HCT116 (cell line): ENCODE measurements around the gene PRR36. TPM values are rescaled to one million over a fixed set of nuclear protein-coding genes. Genes with fewer than 3 reads are reported as not detected.

Experiments used
- ATAC-seq: fragments of 200-7000 bp; cut with Tn5 transposase; 2 replicates; pipeline ENCODE4 v1.9.1; 2020; ENCODE audit warnings: mild to moderate bottlenecking, moderate library complexity
- BruUV-seq: library from RNA; stranded (reverse); fragments of 400-500 nt; replicated peaks from 2 replicates; lab custom pipeline; 2021; lab: Mats Ljungman, UMichigan
- CTCF ChIA-PET: fragments of 300-600 bp; sonication (Branson Sonifier 250); formaldehyde crosslinking; loops from one replicate; lab custom pipeline; 2021; ENCODE audit warnings: antibody characterized with exemption; lab: Charles Lee
- POLR2A ChIA-PET: fragments of 300-600, 350-600 bp; sonication (Branson Sonifier 250); formaldehyde crosslinking; loops from one replicate; lab custom pipeline; 2021; ENCODE audit warnings: antibody characterized with exemption; lab: Charles Lee
- RAD21 ChIA-PET, 2 experiments: fragments of 300-600 bp; sonication (Branson Sonifier 250); formaldehyde crosslinking; loops; one replicate each; lab custom pipeline; 2023; ENCODE audit warnings: low total read pairs in 2 of 2; ENCODE audit not compliant: uncharacterized antibody in 2 of 2, unreplicated experiment in 2 of 2, low non-redundant PET in 1 of 2; lab: Charles Lee
- DNase-seq: peaks from one replicate; pipeline ENCODE4 v3.0.0-alpha.2; 2010; ENCODE audit warnings: low read depth, low spot score
- H2AFZ ChIP-seq: fragments of 200-600 bp; shearing (Covaris generic), sonication (generic); 2 replicates; pipeline ENCODE4 v1.6.1; 2017; ENCODE audit warnings: low read depth, mixed run types, mixed read lengths, antibody characterized with exemption, low read length; ENCODE audit not compliant: poor library complexity, severe bottlenecking
- H3K27ac ChIP-seq: 2 replicates; pipeline ENCODE4 v1.5.1; 2012; ENCODE audit warnings: low read depth, low read length
- H3K27me3 ChIP-seq: fragments of 200-600 bp; sonication (generic); 2 replicates; pipeline ENCODE4 v1.6.1; 2016; ENCODE audit warnings: mixed run types, low read length, mixed read lengths; ENCODE audit not compliant: insufficient read depth
- H3K36me3 ChIP-seq, 2 experiments: fragments of 200-500 bp in 1 of 2; fragments of 200-600 bp in 1 of 2; sonication (Bioruptor generic) in 1 of 2; sonication (generic) in 1 of 2; 2 replicates each; pipeline versions ENCODE4 v1.5.1 to v1.6.1; 2014 to 2016; ENCODE audit warnings: low read length in 2 of 2, inconsistent platforms in 1 of 2, mixed read lengths in 1 of 2, mixed run types in 1 of 2; ENCODE audit not compliant: insufficient read depth in 2 of 2, control insufficient read depth in 1 of 2
- H3K4me1 ChIP-seq, 2 experiments: fragments of 200-600 bp in 1 of 2; sonication (generic) in 1 of 2; 2 replicates each; pipeline versions ENCODE4 v1.5.1 to v1.6.1; 2012 to 2017; ENCODE audit warnings: low read length in 2 of 2, inconsistent platforms in 1 of 2, mild to moderate bottlenecking in 1 of 2, mixed read lengths in 1 of 2, mixed run types in 1 of 2, moderate library complexity in 1 of 2; ENCODE audit not compliant: insufficient read depth in 2 of 2, control insufficient read depth in 1 of 2
- H3K4me2 ChIP-seq: fragments of 200-600 bp; sonication (generic); 2 replicates; pipeline ENCODE4 v1.6.1; 2017; ENCODE audit warnings: mixed run types, low read length, mixed read lengths
- H3K4me3 ChIP-seq, 2 experiments: fragments of 200-600 bp in 1 of 2; sonication (generic) in 1 of 2; replicated peaks in 1 of 2; 2 replicates each; pipeline ENCODE4 v1.5.1; 2011 to 2016; ENCODE audit warnings: low read length in 2 of 2, control low read depth in 1 of 2, low read depth in 1 of 2, mild to moderate bottlenecking in 1 of 2, mixed read lengths in 1 of 2, mixed run types in 1 of 2
- H3K79me2 ChIP-seq: fragments of 200-600 bp; sonication (generic); 2 replicates; pipeline ENCODE4 v1.6.1; 2017; ENCODE audit warnings: mild to moderate bottlenecking, mixed run types, low read length, moderate library complexity, mixed read lengths; ENCODE audit not compliant: insufficient read depth
- H3K9ac ChIP-seq: fragments of 200-600 bp; sonication (generic); 2 replicates; pipeline ENCODE4 v1.6.1; 2016; ENCODE audit warnings: low read length, mixed read lengths
- H3K9me2 ChIP-seq: fragments of 200-600 bp; sonication (generic), shearing (Covaris generic); 2 replicates; pipeline ENCODE4 v1.6.1; 2017; ENCODE audit warnings: mixed run types, mild to moderate bottlenecking, moderate library complexity; ENCODE audit not compliant: insufficient read depth
- H3K9me3 ChIP-seq, 2 experiments: fragments of 200-500 bp in 1 of 2; fragments of 200-600 bp in 1 of 2; sonication (Bioruptor generic) in 1 of 2; sonication (generic) in 1 of 2; 2 replicates each; pipeline ENCODE4 v1.6.1; 2014 to 2017; ENCODE audit warnings: low read length in 2 of 2, mixed read lengths in 2 of 2, inconsistent platforms in 1 of 2, low read depth in 1 of 2, mild to moderate bottlenecking in 1 of 2, mixed run types in 1 of 2, moderate library complexity in 1 of 2; ENCODE audit not compliant: control insufficient read depth in 1 of 2, insufficient read depth in 1 of 2
- H4K20me1 ChIP-seq: fragments of 200-600 bp; sonication (generic), shearing (Covaris generic); 2 replicates; pipeline ENCODE4 v1.6.1; 2017; ENCODE audit warnings: mixed run types, mild to moderate bottlenecking, moderate library complexity; ENCODE audit not compliant: insufficient read depth
- CBX3 ChIP-seq: IDR thresholded peaks from 2 replicates; pipeline ENCODE4 v1.6.1; 2012; ENCODE audit warnings: low read depth
- CEBPB ChIP-seq: IDR thresholded peaks from 2 replicates; pipeline ENCODE4 v1.6.1; 2012; ENCODE audit warnings: low read depth
- EGR1 ChIP-seq: IDR thresholded peaks from 2 replicates; pipeline ENCODE4 v1.6.1; 2012; ENCODE audit warnings: low read depth
- ELF1 ChIP-seq: IDR thresholded peaks from 2 replicates; pipeline ENCODE4 v1.6.1; 2012; ENCODE audit warnings: low read depth, borderline replicate concordance
- EZH2 ChIP-seq: fragments of 200-600 bp; sonication (generic); IDR thresholded peaks from 2 replicates; pipeline ENCODE4 v1.6.1; 2017; ENCODE audit warnings: antibody characterized with exemption, mixed run types
- FOSL1 ChIP-seq: IDR thresholded peaks from 2 replicates; pipeline ENCODE4 v1.6.1; 2012; ENCODE audit warnings: low read depth
- JUND ChIP-seq: IDR thresholded peaks from 2 replicates; pipeline ENCODE4 v1.6.1; 2012
- MAX ChIP-seq: IDR thresholded peaks from 2 replicates; pipeline ENCODE4 v1.6.1; 2012
- POLR2A ChIP-seq: IDR thresholded peaks from 2 replicates; pipeline ENCODE4 v1.7.0; 2011; ENCODE audit warnings: borderline replicate concordance; ENCODE audit not compliant: insufficient read depth, insufficient read length; ENCODE audit errors: extremely low read depth
- POLR2AphosphoS5 ChIP-seq: IDR thresholded peaks from 2 replicates; pipeline ENCODE4 v1.6.1; 2011; ENCODE audit warnings: mild to moderate bottlenecking, low read depth, low read length, moderate library complexity
- RAD21 ChIP-seq: IDR thresholded peaks from 2 replicates; pipeline ENCODE4 v1.6.1; 2012; ENCODE audit warnings: low read depth, mild to moderate bottlenecking
- SIN3A ChIP-seq: IDR thresholded peaks from 2 replicates; pipeline ENCODE4 v1.6.1; 2012; ENCODE audit warnings: low read depth
- SP1 ChIP-seq: IDR thresholded peaks from 2 replicates; pipeline ENCODE4 v1.6.1; 2012; ENCODE audit warnings: low read depth
- TCF7L2 ChIP-seq: IDR thresholded peaks from 2 replicates; pipeline ENCODE4 v1.7.0; 2011; ENCODE audit warnings: borderline replicate concordance, inconsistent platforms; ENCODE audit not compliant: insufficient read depth, insufficient read length; ENCODE audit errors: extremely low read depth
- YY1 ChIP-seq: IDR thresholded peaks from 2 replicates; pipeline ENCODE4 v1.6.1; 2011; ENCODE audit warnings: low read length, low read depth, moderate library complexity, mild to moderate bottlenecking; ENCODE audit not compliant: insufficient replicate concordance; ENCODE audit errors: extremely low read depth
- ZNF274 ChIP-seq: fragments of 200-500 bp; sonication (Bioruptor generic); IDR thresholded peaks from 2 replicates; pipeline ENCODE4 v1.6.1; 2014; ENCODE audit warnings: mild to moderate bottlenecking, low read depth, low read length, inconsistent platforms
- intact Hi-C: fragments of 100-400 bp; cut with micrococcal nuclease; formaldehyde crosslinking; loops from 2 replicates; pipeline ENCODE4 v1.10.0; 2022
- total RNA-seq: library from RNA; stranded (reverse); gene quantifications from one replicate; pipeline ENCODE4 v1.2.1, GENCODE V29; 2021; ENCODE audit not compliant: unreplicated experiment
- TF ChIP-seq, protein P1 (sequence below), 3 experiments: fragments of 200-600 bp in 1 of 3; sonication (generic) in 1 of 3; IDR thresholded peaks in 2 of 3; conservative IDR thresholded peaks in 1 of 3; 2 replicates each; pipeline ENCODE4 v1.5.1; 2012 to 2017; ENCODE audit warnings: low read depth in 2 of 3, low read length in 2 of 3, antibody characterized with exemption in 1 of 3, borderline replicate concordance in 1 of 3, control low read depth in 1 of 3, mild to moderate bottlenecking in 1 of 3, mixed read lengths in 1 of 3, mixed run types in 1 of 3, moderate library complexity in 1 of 3; ENCODE audit not compliant: insufficient read depth in 1 of 3
- TF ChIP-seq, protein P2 (sequence below): IDR thresholded peaks from 2 replicates; pipeline ENCODE4 v1.6.1; 2011; ENCODE audit warnings: mild to moderate bottlenecking, low read length, moderate library complexity; ENCODE audit not compliant: insufficient replicate concordance; ENCODE audit errors: extremely low read depth

PRR36 gene
- total RNA-seq, 1 experiment from 2014 or later = 7.5 TPM

DNA sequence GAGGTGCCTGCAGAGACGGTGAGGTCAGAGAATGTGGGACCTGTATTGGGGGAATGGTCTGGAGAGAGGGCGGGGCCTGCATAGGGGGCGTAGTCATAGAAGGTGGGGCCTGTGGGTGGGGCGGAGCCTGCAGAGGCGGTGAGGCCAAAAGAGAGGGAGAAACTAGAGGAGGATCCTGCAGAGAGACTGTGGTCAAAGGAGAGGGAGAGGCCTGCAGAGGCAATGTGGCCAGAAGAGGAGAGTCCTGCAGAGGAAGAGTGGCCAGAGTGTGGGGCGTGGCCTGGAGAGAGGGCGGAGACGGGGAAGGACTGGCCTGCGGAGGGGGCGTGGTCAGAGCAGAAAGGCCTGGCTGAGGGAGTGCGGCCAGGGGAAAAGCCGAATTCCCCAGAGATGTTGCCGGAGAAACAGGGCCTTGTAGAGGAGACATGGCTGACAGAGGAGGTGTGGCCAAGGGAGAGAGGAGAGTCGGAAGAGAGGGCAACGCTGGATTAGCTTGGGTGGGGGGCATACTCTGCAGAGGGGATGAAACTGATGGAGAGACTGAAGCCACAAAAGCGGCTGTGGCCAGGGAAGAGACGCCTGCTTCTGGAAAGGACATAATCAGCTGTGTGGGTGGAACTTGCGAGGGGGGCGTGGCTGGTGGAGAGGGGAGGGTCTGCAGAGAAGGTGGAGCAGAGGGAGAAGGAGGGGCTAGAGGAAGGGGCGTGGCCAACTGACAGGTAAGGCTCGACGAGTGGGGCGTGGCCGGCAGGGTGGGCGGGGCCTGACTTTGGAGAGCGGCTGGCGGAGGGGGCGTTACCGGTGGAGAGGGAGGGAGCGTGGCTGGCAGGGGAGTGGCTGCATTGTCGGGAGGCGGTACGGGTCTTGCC lies 2.5 kb downstream of the PRR36 start:
- no peaks in the 10 kb centered on the region for H3K9me2 ChIP-seq
- peak overlapping the region; percentile 85 for H3K4me2 ChIP-seq
- ATAC-seq = peak; percentile 23
- H3K79me2 ChIP-seq = no peaks in the 10 kb centered on the region
- DNase-seq = peak; percentile 96
- TF ChIP-seq CBX3 (no peak), TCF7L2 (no peak), MAX (no peak), YY1 (no peak), CEBPB (no peak), SIN3A (no peak), RAD21 (no peak), SP1 (peak; percentile 76), ZNF274 (no peak), EGR1 (no peak; the same call in 1 of the 2 replicates), JUND (no peak), POLR2A (no peak), POLR2AphosphoS5 (peak; percentile 37; the same call in 1 of the 2 replicates), ELF1 (no peak), FOSL1 (no peak), EZH2 (no peak)
- TF ChIP-seq, protein P1, sequence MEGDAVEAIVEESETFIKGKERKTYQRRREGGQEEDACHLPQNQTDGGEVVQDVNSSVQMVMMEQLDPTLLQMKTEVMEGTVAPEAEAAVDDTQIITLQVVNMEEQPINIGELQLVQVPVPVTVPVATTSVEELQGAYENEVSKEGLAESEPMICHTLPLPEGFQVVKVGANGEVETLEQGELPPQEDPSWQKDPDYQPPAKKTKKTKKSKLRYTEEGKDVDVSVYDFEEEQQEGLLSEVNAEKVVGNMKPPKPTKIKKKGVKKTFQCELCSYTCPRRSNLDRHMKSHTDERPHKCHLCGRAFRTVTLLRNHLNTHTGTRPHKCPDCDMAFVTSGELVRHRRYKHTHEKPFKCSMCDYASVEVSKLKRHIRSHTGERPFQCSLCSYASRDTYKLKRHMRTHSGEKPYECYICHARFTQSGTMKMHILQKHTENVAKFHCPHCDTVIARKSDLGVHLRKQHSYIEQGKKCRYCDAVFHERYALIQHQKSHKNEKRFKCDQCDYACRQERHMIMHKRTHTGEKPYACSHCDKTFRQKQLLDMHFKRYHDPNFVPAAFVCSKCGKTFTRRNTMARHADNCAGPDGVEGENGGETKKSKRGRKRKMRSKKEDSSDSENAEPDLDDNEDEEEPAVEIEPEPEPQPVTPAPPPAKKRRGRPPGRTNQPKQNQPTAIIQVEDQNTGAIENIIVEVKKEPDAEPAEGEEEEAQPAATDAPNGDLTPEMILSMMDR (IDR thresholded peaks at IDR 0.05 in 2 of 3, conservative IDR thresholded peaks at IDR 0.05 in 1 of 3; ENCODE audit: borderline replicate concordance in 1 of 3, insufficient read depth in 1 of 3, low read depth in 2 of 3, low read length in 2 of 3) = no peak
- TF ChIP-seq, protein P2, sequence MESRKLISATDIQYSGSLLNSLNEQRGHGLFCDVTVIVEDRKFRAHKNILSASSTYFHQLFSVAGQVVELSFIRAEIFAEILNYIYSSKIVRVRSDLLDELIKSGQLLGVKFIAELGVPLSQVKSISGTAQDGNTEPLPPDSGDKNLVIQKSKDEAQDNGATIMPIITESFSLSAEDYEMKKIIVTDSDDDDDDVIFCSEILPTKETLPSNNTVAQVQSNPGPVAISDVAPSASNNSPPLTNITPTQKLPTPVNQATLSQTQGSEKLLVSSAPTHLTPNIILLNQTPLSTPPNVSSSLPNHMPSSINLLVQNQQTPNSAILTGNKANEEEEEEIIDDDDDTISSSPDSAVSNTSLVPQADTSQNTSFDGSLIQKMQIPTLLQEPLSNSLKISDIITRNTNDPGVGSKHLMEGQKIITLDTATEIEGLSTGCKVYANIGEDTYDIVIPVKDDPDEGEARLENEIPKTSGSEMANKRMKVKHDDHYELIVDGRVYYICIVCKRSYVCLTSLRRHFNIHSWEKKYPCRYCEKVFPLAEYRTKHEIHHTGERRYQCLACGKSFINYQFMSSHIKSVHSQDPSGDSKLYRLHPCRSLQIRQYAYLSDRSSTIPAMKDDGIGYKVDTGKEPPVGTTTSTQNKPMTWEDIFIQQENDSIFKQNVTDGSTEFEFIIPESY = no peak
- H4K20me1 ChIP-seq = no peaks in the 10 kb centered on the region
- peak overlapping the region; percentile 29 to 55 for H3K4me3 ChIP-seq
- CTCF ChIA-PET = interaction anchor here (0.9 kb wide), 1 partner anchor 46 kb away, joined by 3 read pairs; no protein-coding TSS in a partner anchor
- peak overlapping the region; percentile 69 for H3K27ac ChIP-seq
- H3K9me3 ChIP-seq = no peaks in the 10 kb centered on the region
- H2AFZ ChIP-seq = peak overlapping the region; percentile 67
- POLR2A ChIA-PET = interaction anchor here (2.1 kb wide), 1 partner anchor 49 kb away, joined by 8 read pairs; the partner anchor contains the start of gene SNAPC2
- no peaks in the 10 kb centered on the region for H3K36me3 ChIP-seq
- intact Hi-C loops = no loop called here
- no TSS peak for BruUV-seq
- no peaks in the 10 kb centered on the region for H3K27me3 ChIP-seq
- peaks cover 30 to 68% of the 10 kb centered on the region in 2 experiments for H3K4me1 ChIP-seq
- RAD21 ChIA-PET = no interaction called here
- H3K9ac ChIP-seq = peak overlapping the region; percentile 60
